BLaER1 treated with 17β-estradiol and CSF1 and Interleukin-3, amounts not matched to agents 10 nM and 100 nM (cell line): Measurements from ENCODE around the gene HOXB3.

Experiments used
- H3K27ac ChIP-seq, 11 experiments: shearing (Covaris generic); formaldehyde crosslinking; 2 replicates each; pipeline ENCODE4 v1.8.1; 2022
- H3K27me3 ChIP-seq, 11 experiments: shearing (Covaris generic); formaldehyde crosslinking; 2 replicates each; pipeline ENCODE4 v1.8.1; 2022
- H3K36me3 ChIP-seq, 11 experiments: shearing (Covaris generic); formaldehyde crosslinking; 2 replicates each; pipeline ENCODE4 v1.8.1; 2022
- H3K4me1 ChIP-seq, 10 experiments: shearing (Covaris generic); formaldehyde crosslinking; 2 replicates each; pipeline ENCODE4 v1.8.1; 2022
- H3K4me2 ChIP-seq, 11 experiments: shearing (Covaris generic); formaldehyde crosslinking; 2 replicates each; pipeline ENCODE4 v1.8.1; 2022
- H3K4me3 ChIP-seq, 10 experiments: shearing (Covaris generic); formaldehyde crosslinking; 2 replicates each; pipeline ENCODE4 v1.8.1; 2022
- H3K9ac ChIP-seq, 11 experiments: shearing (Covaris generic); formaldehyde crosslinking; 2 replicates each; pipeline ENCODE4 v1.8.1; 2022
- H3K9me3 ChIP-seq, 11 experiments: shearing (Covaris generic); formaldehyde crosslinking; replicated peaks in 1 of 11; 2 replicates each; pipeline ENCODE4 v1.8.1; 2022
- H4K20me1 ChIP-seq, 11 experiments: shearing (Covaris generic); formaldehyde crosslinking; 2 replicates each; pipeline ENCODE4 v1.8.1; 2022
- Cebpa-rat ChIP-seq, 11 experiments: shearing (Covaris generic); IDR thresholded peaks; 2 replicates each; pipeline ENCODE4 v1.8.1; 2022

Gene HOXB3

GRCh38 chr17:48554412-48555257 is 35.4 kb downstream of the HOXB3 start:
- no peaks in the 10 kb centered on the region for H3K4me1 ChIP-seq
- H3K36me3 ChIP-seq = no peaks in the 10 kb centered on the region
- no peak overlapping the region for H3K9ac ChIP-seq
- H3K9me3 ChIP-seq = no peaks in the 10 kb centered on the region
- TF ChIP-seq Cebpa-rat (IDR thresholded peaks at IDR 0.05) = no peak
- no peak overlapping the region for H3K4me3 ChIP-seq
- H4K20me1 ChIP-seq = peaks cover 0 to 70% (median 27%) of the 10 kb centered on the region in 11 experiments; a peak in 15 of 22 replicates
- H3K27me3 ChIP-seq = peaks cover 90 to 100% (median 97%) of the 10 kb centered on the region in 11 experiments
- H3K4me2 ChIP-seq = no peak overlapping the region
- H3K27ac ChIP-seq = no peak overlapping the region

- H3K27me3 ChIP-seq = peaks cover 90 to 100% (median 97%) of the 10 kb centered on the region in 11 experiments
- H3K4me2 ChIP-seq = no peak overlapping the region
- no peaks in the 10 kb centered on the region for H3K9me3 ChIP-seq
- no peaks in the 10 kb centered on the region for H3K36me3 ChIP-seq
- no peak overlapping the region for H3K27ac ChIP-seq
- H3K4me1 ChIP-seq = no peaks in the 10 kb centered on the region
- peaks cover 0 to 67% (median 24%) of the 10 kb centered on the region in 11 experiments; a peak in 14 of 22 replicates for H4K20me1 ChIP-seq
- no peak for TF ChIP-seq Cebpa-rat (IDR thresholded peaks at IDR 0.05)
- H3K9ac ChIP-seq = no peak overlapping the region
- no peak overlapping the region for H3K4me3 ChIP-seq
These were observed 36.2 kb downstream of the HOXB3 start for GRCh38 chr17:48553826-48554225.

GRCh38 chr17:48553190-48553547 is 36.9 kb downstream of the HOXB3 start:
- H3K4me2 ChIP-seq = no peak overlapping the region
- H3K9me3 ChIP-seq = no peaks in the 10 kb centered on the region
- H3K27ac ChIP-seq = no peak overlapping the region
- H3K4me3 ChIP-seq = no peak overlapping the region
- H3K4me1 ChIP-seq = no peaks in the 10 kb centered on the region
- H3K9ac ChIP-seq = no peak overlapping the region
- no peak for TF ChIP-seq Cebpa-rat (IDR thresholded peaks at IDR 0.05)
- H4K20me1 ChIP-seq = peaks cover 0 to 67% (median 24%) of the 10 kb centered on the region in 11 experiments; a peak in 14 of 22 replicates
- H3K36me3 ChIP-seq = no peaks in the 10 kb centered on the region
- peaks cover 90 to 100% (median 97%) of the 10 kb centered on the region in 11 experiments for H3K27me3 ChIP-seq

- Histone ChIP-seq H3K4me3 (no peak overlapping the region), H3K27me3 (peaks cover 90 to 100% (median 97%) of the 10 kb centered on the region in 11 experiments), H3K9ac (no peak overlapping the region), H3K36me3 (no peaks in the 10 kb centered on the region), H3K4me1 (no peaks in the 10 kb centered on the region), H3K4me2 (no peak overlapping the region), H3K27ac (no peak overlapping the region), H3K9me3 (no peaks in the 10 kb centered on the region), H4K20me1 (peaks cover 0 to 66% (median 28%) of the 10 kb centered on the region in 11 experiments; a peak in 13 of 22 replicates)
- TF ChIP-seq Cebpa-rat (IDR thresholded peaks at IDR 0.05) = no peak
These were observed 37.4 kb downstream of the HOXB3 start for GRCh38 chr17:48552466-48553189.

GRCh38 chr17:48551596-48552465 is 38.2 kb downstream of the HOXB3 start:
- Histone ChIP-seq H4K20me1 (peaks cover 0 to 67% (median 33%) of the 10 kb centered on the region in 11 experiments; a peak in 16 of 22 replicates), H3K4me3 (no peak overlapping the region), H3K9me3 (no peaks in the 10 kb centered on the region), H3K27ac (no peak overlapping the region), H3K27me3 (peaks cover 90 to 100% (median 97%) of the 10 kb centered on the region in 11 experiments), H3K9ac (no peak overlapping the region), H3K36me3 (no peaks in the 10 kb centered on the region), H3K4me2 (no peak overlapping the region), H3K4me1 (no peaks in the 10 kb centered on the region)
- TF ChIP-seq Cebpa-rat (IDR thresholded peaks at IDR 0.05) = no peak

GRCh38 chr17:48551214-48551555 is 38.9 kb downstream of the HOXB3 start:
- no peak for TF ChIP-seq Cebpa-rat (IDR thresholded peaks at IDR 0.05)
- H3K4me1 ChIP-seq = no peaks in the 10 kb centered on the region
- H3K27me3 ChIP-seq = peaks cover 90 to 100% (median 97%) of the 10 kb centered on the region in 11 experiments
- peaks cover 0 to 67% (median 33%) of the 10 kb centered on the region in 11 experiments; a peak in 16 of 22 replicates for H4K20me1 ChIP-seq
- no peak overlapping the region for H3K27ac ChIP-seq
- no peak overlapping the region for H3K9ac ChIP-seq
- H3K4me3 ChIP-seq = no peak overlapping the region
- no peak overlapping the region for H3K4me2 ChIP-seq
- no peaks in the 10 kb centered on the region for H3K36me3 ChIP-seq
- no peaks in the 10 kb centered on the region for H3K9me3 ChIP-seq

GRCh38 chr17:48550502-48551213 is 39.4 kb downstream of the HOXB3 start:
- Histone ChIP-seq H3K9ac (no peak overlapping the region), H3K27me3 (peaks cover 90 to 100% (median 97%) of the 10 kb centered on the region in 11 experiments), H3K27ac (no peak overlapping the region), H3K4me2 (no peak overlapping the region), H3K4me3 (no peak overlapping the region), H3K9me3 (no peaks in the 10 kb centered on the region), H4K20me1 (peaks cover 0 to 67% (median 35%) of the 10 kb centered on the region in 11 experiments; a peak in 16 of 22 replicates), H3K4me1 (no peaks in the 10 kb centered on the region), H3K36me3 (no peaks in the 10 kb centered on the region)
- TF ChIP-seq Cebpa-rat (IDR thresholded peaks at IDR 0.05) = no peak

GRCh38 chr17:48549914-48550501 is 40.0 kb downstream of the HOXB3 start:
- Histone ChIP-seq H3K4me3 (no peak overlapping the region), H3K27ac (no peak overlapping the region), H3K27me3 (peaks cover 92 to 100% (median 97%) of the 10 kb centered on the region in 11 experiments), H4K20me1 (peaks cover 0 to 73% (median 42%) of the 10 kb centered on the region in 11 experiments; a peak in 17 of 22 replicates), H3K9ac (no peak overlapping the region), H3K36me3 (no peaks in the 10 kb centered on the region), H3K9me3 (no peaks in the 10 kb centered on the region), H3K4me2 (no peak overlapping the region), H3K4me1 (no peaks in the 10 kb centered on the region)
- no peak for TF ChIP-seq Cebpa-rat (IDR thresholded peaks at IDR 0.05)
